ENCODE results near the gene OR10R2.
"Not testable (repeated sequence)": the region's sequence is repeated elsewhere in the genome, so short reads cannot be mapped to it uniquely, and the experiment has no call there.

Gene OR10R2, protein sequence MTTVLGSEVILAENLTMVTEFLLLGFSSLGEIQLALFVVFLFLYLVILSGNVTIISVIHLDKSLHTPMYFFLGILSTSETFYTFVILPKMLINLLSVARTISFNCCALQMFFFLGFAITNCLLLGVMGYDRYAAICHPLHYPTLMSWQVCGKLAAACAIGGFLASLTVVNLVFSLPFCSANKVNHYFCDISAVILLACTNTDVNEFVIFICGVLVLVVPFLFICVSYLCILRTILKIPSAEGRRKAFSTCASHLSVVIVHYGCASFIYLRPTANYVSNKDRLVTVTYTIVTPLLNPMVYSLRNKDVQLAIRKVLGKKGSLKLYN

DNA sequence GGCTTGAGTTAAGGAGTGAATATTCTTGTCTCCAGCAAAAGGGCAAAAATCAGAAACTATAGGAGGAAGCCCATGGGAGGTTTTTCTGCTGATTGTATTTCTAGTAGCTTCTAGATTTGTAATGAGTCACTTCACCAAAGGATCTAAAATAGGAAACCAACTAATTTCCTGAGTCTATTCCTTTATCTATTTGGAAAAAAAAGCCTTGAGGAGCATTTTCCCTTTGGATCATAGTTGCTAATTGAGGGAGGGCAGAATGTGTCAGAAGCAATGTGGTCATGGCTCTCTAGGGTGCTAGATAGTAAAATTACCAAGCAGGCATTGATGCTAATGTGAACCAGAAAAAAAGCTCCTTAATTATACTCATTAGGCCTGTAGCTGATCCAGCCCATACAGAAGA lies at the start of gene OR10R2:
OR10R2 (plus strand) TSS at position 301 of the 400 bp plus-strand sequence. CDS start 106 bp downstream, outside the sequence.
- DNase-seq, result no peak

DNA sequence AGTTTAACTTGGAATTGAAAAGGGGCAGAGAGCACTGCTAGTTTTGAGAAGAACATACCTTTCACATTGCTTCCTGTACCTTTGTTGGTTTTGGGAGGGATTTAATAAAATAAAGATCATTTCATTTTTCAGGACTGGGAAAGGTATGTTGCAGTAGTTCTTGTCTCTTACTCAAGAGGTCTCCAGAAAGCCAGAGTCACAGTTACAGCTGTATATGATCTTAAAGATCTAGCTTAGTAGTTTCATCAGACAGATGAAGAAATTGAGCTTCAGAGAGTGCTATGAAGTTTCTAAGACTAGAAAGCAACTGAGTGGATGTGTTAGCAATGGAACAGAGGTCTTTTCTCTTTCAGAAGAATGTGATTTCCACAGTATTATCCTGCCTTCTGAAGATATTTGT lies 47.0 kb upstream of the OR10R2 start:
- DNase-seq, result no peak

DNA sequence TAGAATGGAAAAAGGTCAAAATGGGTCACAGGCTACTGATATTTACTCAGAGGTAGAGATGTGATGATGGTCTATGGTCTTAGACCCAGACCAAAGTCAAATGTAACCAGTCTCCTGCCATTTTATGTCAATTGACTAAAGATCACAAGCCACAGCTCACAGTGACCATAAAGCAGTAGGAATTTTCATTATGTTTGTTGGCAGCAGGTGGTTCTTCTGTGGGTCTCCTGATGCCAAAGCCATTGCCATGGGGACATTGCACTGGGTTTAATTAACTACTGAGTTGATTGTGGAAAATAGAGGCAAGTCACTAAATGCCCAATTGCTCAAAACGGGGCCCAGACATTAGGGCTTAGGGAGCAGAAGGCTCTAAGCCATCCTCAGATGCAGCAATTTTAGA lies 45.9 kb upstream of the OR10R2 start, which contains the start of gene OR10K2:
OR10K2 (minus strand) TSS at position 101 of the 400 bp plus-strand sequence. CDS start 5,371 bp downstream, outside the sequence.
- no peak for DNase-seq

DNA sequence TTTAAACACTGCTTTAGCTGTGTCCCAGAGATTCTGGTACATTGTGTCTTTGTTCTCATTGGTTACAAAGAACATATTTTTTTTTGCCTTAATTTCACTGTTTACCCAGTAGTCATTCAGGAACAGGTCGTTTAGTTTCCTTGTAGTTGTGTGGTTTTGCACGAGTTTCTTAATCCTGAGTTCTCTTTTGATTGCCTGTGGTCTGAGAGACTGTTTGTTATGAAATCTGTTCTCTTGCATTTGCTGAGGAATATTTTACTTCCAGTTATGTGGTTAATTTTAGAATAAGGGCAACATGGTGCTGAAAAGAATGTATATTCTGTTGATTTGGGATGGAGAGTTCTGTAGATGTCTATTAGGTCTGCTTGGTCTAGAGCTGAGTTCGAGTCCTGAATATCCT lies 41.9 kb upstream of the OR10R2 start:
- DNase-seq, result not testable (repeated sequence)

DNA sequence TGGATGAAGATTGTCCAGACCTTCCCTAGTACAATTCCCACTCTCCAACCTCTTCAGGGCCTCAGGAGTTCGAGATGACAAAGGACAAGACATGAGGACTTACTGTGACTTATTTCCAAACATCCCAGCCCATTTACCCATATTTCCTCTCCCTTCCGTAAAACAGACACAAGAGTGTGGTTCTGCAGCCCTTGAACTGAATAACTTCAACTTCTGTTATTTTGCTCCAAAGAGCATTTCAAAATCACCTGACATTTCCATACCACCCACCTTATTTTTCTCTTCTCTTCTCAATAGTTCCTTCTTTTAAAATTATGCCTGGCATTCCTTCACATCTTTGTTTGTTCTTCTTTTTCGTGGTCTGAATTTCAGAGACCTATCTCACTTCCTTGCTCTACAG lies 37.3 kb upstream of the OR10R2 start:
- no peak for DNase-seq

DNA sequence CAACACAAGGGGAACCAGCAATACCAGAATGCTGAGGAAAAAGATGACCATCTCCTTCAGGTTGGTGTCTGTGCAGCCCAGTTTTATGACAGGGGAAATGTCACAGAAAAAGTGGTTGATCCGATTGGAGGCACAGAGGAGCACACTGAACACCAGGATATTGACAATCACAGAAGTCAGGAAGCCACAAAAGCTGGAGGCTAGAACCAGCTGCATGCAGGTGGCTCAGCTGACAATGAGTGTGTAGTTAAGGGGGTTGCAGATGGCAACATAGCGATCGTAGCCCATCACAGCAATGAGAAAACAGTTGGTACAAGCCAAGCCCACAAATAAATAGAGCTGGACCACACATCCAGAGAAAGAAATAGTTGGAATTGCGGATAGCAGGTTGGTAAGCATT lies 26.6 kb upstream of the OR10R2 start:
- no peak for DNase-seq

DNA sequence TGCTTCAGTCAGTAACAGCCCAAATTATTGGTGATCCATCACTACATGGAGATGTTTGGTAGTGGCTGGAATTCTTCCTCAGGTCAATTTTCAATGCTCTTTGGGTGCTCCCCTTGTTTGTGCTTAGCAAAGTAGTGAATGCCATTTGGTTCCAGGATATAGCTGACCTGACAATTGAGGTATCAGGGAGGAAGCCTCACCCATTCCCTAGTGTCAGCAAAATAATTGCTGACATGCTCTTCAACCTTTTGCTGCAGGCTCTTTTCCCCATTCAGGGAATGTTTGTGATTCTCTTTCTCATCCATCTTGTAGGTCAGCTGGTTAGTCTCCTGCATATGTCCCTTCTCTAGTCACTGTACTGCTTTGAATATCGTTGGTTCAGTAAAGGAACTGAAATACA lies 17.5 kb upstream of the OR10R2 start:
- DNase-seq, result no peak

DNA sequence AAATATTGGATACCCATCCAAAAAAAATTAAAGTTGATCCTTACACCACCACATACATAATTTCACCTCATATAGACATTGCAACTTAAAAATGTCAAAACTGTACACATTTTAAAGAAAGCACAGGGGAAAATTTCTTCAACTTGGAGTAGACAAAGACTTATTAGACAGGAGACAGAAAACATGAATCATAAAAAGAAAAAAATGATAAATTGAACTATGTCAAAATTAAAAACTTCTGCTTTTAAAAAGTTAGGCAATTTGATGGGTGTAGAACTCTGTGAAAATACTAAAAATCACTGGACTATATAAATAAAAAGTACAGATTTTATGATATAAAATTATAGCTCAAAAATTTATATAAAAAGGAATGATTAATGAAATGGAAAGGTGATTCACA lies 14.8 kb upstream of the OR10R2 start:
- no peak for DNase-seq

DNA sequence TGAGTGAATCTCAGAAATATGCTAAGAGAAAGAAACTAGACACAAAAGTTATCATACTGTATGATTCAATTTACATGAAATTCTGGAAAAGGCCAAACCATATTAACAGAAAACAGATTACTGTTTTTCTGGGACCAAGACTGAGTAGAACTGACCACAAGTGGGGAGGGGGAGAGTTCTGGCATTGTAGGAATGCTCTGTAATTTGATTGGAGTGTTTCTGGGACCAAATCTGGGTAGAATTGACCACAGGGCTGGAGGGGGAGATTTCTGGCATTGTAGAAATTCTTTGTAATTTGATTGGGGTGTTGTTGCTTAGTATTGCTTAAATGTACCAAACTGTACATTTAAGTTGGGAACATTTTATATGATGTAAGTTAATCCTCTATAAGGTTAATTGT lies 13.8 kb upstream of the OR10R2 start:
- DNase-seq, result no peak

DNA sequence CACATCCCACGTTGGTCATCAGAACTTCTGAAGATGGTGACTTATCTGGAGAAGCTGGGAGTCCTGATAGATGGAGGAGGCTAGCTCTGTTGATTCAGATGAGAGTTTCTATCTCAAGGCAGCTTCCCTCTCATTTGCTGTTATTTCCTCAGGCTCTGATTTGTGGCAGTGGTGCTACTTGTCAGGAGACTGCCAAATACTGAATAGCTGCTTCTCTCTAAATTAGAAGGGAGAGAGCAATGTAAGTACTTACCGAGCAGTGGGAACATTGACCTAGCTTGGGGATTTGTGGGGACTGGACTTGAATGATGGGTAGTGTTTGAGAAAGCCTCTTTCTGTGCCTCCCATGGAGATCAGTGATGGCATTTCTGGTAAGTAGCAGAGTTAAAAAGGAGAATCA lies 10.5 kb upstream of the OR10R2 start, which contains the start of gene OR10K1:
OR10K1 (plus strand) TSS at position 301 of the 400 bp plus-strand sequence. CDS start 3,728 bp downstream, outside the sequence.
- DNase-seq, result no peak

DNA sequence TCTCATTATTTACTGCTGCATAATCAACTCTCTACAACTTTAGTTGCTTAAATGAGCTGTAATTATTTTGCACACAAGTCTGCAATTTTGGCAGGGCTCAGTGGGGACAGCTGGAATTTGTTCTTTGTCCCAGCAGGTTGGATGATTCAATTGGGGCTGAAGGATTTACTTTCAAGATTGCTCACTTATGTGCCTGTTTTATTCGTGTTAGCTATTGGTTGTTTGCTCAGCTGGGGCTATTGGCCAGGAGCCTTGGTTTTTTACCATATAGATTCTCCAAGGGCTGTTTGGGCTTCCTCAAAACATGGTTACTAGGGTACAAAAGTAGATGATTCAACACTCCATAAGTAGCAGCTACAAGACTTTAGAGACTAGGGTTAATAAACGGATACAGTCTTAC lies 13.4 kb downstream of the OR10R2 start:
- no peak for DNase-seq

DNA sequence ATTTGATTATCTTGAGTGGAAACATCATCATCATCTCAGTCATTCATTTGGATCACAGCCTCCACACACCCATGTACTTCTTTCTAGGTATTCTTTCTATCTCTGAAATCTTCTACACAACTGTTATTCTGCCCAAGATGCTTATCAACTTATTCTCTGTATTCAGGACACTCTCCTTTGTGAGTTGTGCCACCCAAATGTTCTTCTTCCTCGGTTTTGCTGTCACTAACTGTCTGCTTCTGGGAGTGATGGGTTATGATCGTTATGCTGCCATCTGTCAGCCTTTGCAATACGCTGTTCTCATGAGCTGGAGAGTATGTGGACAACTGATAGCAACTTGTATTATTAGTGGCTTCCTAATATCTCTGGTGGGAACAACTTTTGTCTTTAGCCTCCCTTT lies 19.3 kb downstream of the OR10R2 start:
- DNase-seq, result no peak

DNA sequence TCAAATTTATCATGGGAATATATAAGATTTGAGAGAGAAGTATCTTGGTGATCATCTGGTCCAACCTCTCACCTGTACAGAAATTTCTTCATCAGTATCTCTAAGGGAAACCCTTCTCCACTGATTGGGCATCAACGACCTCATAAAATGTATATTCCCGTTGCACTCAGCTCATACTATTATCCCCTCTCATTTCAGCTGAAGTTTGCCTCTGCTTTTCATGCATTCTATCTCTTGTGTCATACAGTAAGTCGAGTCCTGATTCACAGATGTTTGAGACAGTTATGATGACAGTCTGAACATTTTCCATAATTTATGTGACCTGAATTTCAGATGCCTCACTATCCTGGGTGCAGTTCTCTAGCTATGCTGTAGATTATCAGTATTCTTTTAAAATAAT lies 21.0 kb downstream of the OR10R2 start:
- no peak for DNase-seq

DNA sequence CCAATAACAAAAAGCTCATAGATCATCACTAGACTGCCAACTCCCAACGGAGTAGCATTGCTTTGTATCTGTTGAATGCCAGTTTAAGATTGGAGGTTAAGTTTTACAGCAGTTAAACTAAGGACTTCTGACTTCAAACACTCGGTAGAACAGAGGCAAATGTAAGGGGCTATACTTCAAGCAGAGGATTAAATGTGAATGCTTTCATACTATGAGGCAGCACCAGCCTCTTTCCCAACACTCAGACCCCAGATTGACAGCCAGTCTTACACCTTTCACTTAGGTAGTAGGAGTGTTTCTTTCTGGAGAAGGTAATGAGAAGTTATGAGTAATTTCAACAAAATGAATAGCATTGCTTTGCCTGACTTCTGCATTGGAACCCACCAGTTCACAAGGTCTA lies 22.8 kb downstream of the OR10R2 start:
- no peak for DNase-seq

DNA sequence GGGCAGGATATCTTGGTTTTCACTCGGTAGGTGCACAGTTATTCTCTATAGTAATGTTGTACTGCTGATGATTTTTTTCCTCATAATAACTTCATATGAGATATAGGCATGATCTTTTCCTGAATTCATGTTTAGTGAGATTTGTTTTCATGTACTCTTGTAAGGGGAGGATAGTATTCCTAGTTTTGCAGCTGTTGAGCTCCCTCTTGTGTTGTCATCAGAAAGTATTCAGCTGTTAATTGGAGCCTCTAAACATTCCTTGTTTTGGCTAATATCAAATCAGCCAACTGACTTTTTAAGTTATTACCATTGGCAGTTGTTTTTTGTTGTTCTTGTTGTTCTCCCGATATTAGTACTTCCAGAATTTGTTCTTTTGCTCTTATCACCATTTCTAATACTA lies 24.4 kb downstream of the OR10R2 start:
- DNase-seq, result no peak

DNA sequence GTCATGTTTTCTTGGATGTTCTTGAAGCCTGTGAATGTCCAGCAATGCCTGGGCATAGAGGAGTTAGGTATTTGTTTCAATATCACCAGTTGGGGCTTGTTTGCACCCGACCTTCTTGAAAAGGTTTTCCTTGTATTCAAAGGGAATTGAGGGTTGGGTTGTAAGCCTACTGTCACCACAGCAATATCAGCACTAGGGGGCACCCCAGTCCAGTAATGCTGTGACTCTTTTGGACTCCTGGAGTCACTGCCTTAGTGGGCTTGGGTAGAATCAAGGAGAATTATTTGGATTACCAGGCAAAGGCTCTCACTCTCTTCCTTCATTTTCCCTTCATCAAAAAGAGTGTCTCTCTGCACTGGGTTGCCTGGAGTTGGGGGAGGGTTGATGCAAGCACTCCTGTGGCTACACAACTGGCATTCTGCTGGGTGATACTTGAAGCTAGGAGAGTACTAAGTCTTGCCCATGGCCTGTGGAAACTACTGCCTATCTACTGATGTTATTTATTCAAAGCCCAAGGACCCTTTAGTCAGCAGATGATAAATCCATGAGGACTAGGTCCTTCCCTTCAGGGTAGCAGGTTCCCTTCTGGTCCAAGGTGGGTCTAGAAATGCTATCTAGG lies 34.5 kb downstream of the OR10R2 start:
- DNase-seq, result peak in 1 of 2 experiments; percentile 41

DNA sequence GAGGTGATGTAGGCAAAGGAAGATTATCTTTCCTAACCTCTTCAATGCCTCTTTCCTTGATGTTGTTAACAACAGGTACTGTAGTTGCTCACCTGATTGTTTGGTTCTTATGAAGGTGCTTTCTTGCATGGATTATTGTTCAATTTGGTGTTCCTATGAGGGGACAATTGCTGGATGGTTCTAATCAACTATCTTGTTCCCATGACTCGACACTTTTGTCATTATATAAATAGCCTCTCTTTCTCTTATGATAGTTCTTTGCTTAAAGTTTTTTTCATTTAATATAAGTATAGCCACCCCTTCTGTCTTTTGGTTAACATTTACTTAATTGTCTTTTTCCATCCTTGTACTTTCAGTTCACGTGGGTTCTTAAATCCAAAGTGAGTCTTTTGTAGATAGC lies 35.5 kb downstream of the OR10R2 start:
- DNase-seq, result no peak

DNA sequence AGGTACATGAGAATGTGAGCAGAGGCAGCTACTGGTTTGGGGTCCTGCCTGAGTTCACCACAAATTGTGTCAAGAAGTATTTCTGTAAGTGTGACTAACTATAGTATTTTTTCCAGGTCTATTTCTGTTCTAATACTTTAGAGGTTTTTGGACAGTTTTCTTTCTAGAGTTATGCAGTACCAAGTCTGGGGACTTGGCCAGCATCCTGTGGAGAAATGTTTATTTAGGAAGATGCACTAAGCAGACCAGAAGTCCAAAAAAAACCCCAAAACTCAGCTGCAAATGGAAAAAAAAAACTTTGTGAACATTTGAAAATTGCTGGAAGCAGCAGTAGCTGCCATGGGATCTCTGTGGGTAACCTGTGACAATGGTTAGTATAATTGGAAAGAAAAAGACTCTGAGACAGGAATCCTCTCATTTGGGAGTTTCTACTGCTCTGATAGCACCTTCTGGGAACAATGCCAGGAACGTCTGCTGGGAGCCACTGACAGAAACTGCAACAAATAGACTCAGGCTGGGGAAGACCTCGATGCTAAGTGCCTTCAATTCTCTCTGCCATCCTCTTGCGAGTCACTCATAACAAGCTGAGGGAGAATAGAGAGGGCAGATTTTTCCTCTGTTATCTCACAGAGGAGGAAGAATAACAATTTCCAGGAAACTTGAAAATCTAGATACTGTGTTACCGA lies 37.6 kb downstream of the OR10R2 start:
- DNase-seq, result no peak

DNA sequence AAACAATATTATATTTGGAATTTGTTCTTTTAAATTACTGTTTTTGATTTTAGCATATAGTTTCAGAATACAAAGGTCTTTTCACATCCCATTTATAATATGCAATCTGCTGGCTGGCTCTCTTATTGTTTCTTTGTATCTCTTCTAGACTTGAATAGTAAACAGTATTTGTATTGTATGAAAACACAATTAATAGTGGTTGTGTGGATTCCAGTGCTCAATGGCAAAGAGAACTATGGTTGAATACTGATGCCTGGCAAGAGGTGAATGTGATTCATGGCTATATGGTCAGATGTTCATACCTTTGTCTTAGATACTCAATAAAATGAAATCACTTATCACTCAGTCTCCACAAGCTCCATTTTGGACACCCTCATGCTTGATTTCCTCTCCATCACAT lies 44.9 kb downstream of the OR10R2 start:
- DNase-seq, result no peak

DNA sequence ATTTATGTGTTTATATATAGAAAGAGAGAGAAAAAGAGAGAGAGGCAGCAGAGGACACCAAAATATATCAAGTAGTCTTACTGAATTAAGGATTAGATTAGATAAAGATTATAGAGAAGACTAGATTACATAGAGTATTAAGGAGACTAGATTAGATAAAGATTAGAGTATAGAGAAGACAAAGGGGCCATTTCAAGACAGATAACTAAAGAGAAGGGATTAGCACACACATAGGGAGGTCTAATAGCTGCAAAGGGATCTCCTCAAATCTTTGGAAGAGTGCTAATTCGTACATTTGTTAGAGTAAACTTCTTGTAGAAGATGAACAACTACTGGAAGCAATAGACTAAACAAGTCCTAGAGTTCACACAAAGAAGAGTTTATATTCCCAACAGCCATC lies 48.0 kb downstream of the OR10R2 start:
- DNase-seq, result no peak

DNA sequence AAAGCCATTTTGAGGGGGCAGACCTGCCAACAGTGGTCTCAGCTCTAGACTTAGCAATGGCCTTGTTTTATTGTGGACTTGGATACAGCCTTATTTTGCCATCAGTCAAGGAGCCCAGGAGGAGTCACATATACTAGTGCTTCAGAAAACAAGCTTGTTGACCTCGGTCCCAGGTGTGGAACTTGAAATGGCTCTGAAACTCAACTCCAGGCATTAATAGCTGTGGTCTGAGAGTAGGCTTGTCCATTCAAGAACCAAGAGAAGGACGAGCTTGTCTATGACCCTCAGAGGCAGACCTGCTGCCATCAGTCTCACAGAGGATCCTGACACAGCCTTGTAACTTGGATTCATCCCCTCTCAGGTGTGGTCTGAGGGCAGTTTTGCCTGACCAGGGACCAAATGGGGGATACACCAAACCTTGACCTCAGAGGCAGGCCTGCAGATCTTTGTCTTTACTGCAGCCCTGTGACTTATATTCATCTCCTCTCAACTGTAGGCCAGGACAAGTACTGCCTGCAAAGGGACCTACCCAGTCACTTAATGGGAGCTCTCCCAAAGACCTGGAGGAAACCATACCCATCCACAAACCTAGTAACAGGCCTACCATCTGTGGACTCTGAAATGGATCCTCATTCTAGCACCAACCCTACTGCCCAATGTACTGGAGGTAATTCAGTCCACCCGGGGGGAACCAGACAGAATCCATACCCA lies 49.1 kb downstream of the OR10R2 start:
- no peak for DNase-seq

DNA sequence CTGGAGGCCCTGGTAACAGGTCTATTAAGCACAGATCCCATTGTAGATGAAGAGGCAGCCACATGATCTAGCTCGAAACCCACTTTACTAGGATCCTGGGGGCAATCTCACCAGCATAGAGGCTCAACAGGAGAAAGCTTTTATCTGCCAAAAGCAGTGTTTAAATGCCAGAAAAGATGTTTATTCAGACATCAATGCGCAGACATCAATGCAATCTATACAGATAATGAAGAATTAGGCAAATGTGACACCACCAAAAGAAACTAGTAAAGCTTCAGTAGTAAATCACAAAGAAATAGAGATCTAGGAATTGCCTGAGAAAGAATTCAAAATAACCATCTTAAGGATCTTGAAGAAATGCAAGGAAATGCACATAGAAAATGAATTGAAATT lies 49.6 kb downstream of the OR10R2 start:
- no peak for DNase-seq

DNA sequence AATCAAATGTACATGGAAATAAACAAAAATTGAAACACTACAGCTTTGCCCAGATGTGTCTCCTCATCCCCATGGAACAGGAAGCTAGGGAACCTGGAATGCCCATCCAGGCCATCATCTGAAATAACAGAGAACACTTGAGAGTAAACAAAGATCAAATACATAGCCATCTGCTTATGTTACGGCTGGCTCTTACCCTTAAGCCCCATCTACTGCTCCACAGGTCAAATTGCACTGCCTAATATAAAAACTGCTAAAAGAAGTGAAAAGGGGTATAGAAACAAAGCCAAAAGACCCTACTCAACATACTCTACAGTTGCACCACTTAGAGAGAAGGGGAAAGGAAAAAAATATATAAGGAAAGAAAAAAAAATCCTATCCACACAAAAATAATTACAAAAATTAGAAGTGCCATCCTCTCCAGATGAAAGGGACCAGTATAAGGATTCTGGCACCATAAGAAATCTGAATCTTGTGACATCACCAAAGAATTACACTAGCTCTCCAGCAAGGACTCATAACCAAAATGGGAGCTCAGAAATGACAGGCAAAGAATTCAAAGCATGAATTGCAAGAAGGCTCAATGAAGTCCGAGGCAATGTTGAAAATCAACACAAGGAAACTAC lies 55.3 kb downstream of the OR10R2 start:
- DNase-seq, result no peak
